ENCODE measurements around the gene CTXN3.

The CTXN3 gene

GRCh38 chr5:127700237-127700766 is 51.4 kb downstream of the CTXN3 start:
- DNase-seq = no peak

DNA sequence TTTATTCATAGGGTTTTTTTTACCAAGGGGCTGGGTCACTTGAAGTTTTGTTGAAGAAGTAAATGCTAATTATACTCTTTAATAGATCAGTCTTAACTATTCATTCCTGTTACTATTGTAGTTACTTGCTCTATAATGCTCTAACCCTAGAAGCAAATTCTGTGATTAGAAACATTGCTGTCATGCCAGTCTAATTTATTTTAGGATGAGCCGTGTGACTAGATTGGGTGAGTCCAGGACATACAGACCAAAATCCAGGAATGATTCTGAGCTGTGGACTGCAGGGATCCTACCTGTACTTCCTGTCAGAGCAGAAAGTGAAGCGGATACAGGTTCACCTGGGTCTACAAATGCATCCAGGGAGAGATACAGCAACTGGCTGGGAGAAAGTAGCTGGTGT is 53.6 kb downstream of the CTXN3 start:
- DNase-seq = no peak

DNA sequence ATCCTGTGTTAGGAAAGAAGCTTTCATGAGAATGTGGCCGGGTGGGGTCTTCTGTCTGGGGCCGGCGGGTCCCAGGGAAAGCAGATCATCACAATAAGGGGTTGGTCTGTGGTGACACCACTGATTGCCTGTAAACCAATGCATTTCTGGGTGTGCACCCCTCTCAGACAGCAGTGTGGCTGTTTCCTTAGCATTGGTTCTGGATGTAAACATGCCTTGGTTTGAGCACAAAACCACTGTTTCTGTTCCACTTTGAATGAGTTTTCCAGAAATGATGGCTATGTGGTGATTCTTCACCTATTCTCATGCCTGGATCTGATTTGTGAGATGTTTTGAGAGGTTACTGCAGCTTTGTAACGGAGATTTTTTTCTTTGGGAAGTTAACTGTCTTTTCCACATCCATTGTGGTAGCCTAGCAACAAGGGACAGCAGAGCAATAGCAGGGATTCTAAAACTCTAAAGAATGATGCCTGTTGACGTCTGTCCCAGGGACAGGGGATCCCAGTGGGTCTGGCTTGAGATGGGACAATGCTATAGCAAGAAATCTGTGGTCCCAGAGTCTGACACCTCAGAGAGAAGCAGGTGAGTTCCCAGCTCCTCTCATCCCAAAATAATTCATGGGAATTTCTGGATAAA is 54.2 kb downstream of the CTXN3 start, which contains the start of gene CCDC192:
Gene CCDC192, plus strand, starts transcription at position 466 of the 636 bp plus-strand sequence. Its CDS starts 55 bp downstream, at position 521.
- DNase-seq = no peak

- DNase-seq = no peak
These were observed 56.4 kb downstream of the CTXN3 start for GRCh38 chr5:127705120-127705892.

DNA sequence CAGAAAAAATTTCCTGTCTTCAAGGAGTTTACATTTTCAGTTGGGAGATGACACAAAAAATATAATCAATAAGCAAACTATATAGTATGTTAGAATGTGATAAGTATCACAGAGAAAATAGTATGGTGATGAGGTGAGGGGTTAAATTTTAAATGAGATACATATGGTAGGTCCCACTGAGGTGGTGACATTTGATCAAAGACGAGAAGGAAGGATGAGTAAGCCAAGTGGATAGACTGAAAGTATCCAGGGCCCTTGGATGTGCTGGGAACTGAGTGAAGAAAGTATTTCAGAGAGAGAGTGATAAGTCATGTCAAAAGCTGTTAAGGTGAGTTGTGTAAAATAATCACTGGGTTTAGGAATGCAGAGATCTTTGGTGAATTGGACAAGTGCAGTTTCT is 57.8 kb downstream of the CTXN3 start:
- no peak for DNase-seq

- DNase-seq = no peak
These were observed 58.3 kb downstream of the CTXN3 start for GRCh38 chr5:127707209-127707608.
